Breast epithelium (tissue), 4 donors: Measurements from ENCODE around the gene LINGO3. TPM values are rescaled to one million over a fixed set of nuclear protein-coding genes. Genes with fewer than 3 reads are reported as not detected.
"Not testable (repeated sequence)": the region's sequence is repeated elsewhere in the genome, so short reads cannot be mapped to it uniquely, and the experiment has no call there.

Source experiments
- DNase-seq, 2 donors: peaks; one replicate each; pipeline ENCODE4 v3.0.0-alpha.2; 2019; ENCODE audit warnings: low spot score in 2 of 2
- H3K27ac ChIP-seq, 2 donors: fragments of 200-600 bp; sonication (generic) in 1 of 2; one replicate each; pipeline ENCODE4 v1.5.1; 2016 to 2019; ENCODE audit warnings: mild to moderate bottlenecking in 1 of 2
- H3K27me3 ChIP-seq, 2 donors: fragments of 200-600 bp; sonication (generic) in 1 of 2; one replicate each; pipeline versions ENCODE4 v1.5.1 to v1.6.0; 2017 to 2019; ENCODE audit warnings: control low read depth in 1 of 2, mild to moderate bottlenecking in 1 of 2
- H3K36me3 ChIP-seq: fragments of 200-600 bp; one replicate; pipeline ENCODE4 v1.5.1; 2019
- H3K4me1 ChIP-seq, 2 donors: fragments of 200-600 bp; sonication (generic); one replicate each; pipeline ENCODE4 v1.5.1; 2016 to 2019; ENCODE audit warnings: control low read depth in 1 of 2
- H3K4me3 ChIP-seq, 3 donors: fragments of 200-600 bp; sonication (generic); 1 replicate in 2 of 3; 2 replicates in 1 of 3; pipeline ENCODE4 v1.5.1; 2016 to 2019; ENCODE audit warnings: mild to moderate bottlenecking in 3 of 3, moderate library complexity in 2 of 3
- H3K9me3 ChIP-seq, 2 donors: fragments of 200-600 bp; sonication (generic) in 1 of 2; one replicate each; pipeline ENCODE4 v1.5.1; 2016 to 2019; ENCODE audit warnings: control low read depth in 1 of 2
- POLR2A ChIP-seq: fragments of 450-650 bp; IDR thresholded peaks from one replicate; pipeline ENCODE4 v1.6.1; 2016; ENCODE audit warnings: antibody characterized with exemption, mild to moderate bottlenecking, moderate library complexity
- POLR2AphosphoS5 ChIP-seq, 3 donors: sonication (generic); formaldehyde crosslinking; IDR thresholded peaks; one replicate each; pipeline ENCODE4 v1.6.1; 2017; ENCODE audit warnings: antibody characterized with exemption in 3 of 3
- intact Hi-C: fragments of 100-400 bp; cut with DNase I; formaldehyde crosslinking; loops from one replicate; pipeline ENCODE4 v1.15.1; 2023; ENCODE audit warnings: low total_unique reads
- total RNA-seq, 3 donors: library from RNA; depleted of rRNA; stranded (reverse); fragments of >200 nt; gene quantifications; one replicate each; pipeline ENCODE4 v1.1.0, GENCODE V29; 2016
- TF ChIP-seq, protein P1 (sequence below), 3 donors: fragments of 450-650 bp; IDR thresholded peaks; one replicate each; pipeline ENCODE4 v1.5.1; 2016 to 2017; ENCODE audit warnings: antibody characterized with exemption in 3 of 3, mild to moderate bottlenecking in 3 of 3, moderate library complexity in 3 of 3

Gene LINGO3
- total RNA-seq, 3 donors from 2014 or later: 0.16 to 0.33 TPM; not detected in 1

DNA sequence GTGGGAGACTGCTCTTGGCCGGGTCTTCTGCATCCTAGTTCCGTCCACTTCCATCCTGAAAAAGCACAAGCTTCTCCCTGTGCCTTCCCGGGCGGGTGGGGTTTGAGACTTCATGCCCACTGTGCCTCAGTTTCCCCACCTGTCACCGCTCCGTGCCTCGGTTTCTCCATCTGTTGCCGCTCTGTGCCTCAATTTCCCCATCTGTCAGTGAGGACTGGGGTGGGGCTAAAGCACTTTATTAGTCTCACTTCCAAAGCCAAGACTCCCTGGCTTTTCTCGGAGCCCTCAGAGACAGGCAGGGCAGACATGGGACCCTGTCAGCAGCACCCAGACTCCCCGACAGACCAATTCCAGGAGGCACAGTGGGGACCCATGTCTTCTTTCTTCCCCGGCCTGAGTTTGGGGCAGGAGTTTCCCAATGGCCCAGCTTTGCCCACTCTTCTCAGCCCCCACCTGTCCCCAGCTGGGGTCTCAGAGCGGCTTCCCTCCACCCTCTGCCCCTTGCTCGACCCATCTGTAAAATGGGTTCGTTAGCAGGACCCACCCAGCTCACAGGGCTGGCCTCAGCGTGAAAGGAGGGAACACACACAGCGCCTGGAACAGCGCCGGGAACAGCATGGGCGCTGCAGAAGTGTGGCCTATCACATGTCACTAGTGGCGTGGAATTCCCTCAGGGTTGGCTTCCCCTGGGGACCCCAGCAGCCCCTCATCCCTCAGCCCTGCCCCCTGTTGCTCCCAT is 21.4 kb downstream of the LINGO3 start:
- H3K36me3 ChIP-seq: no peaks in the 10 kb centered on the region
- no peak overlapping the region for H3K27ac ChIP-seq
- H3K9me3 ChIP-seq: no peaks in the 10 kb centered on the region
- intact Hi-C loops: no loop called here
- H3K27me3 ChIP-seq: peaks cover 9 to 34% of the 10 kb centered on the region in 2 donors
- DNase-seq: no peak
- peaks cover 12 to 21% of the 10 kb centered on the region in 2 donors for H3K4me1 ChIP-seq
- no peak overlapping the region for H3K4me3 ChIP-seq
- no peak for TF ChIP-seq POLR2A
- no peak for TF ChIP-seq POLR2AphosphoS5 (IDR thresholded peaks at IDR 0.05)
- TF ChIP-seq, protein P1, sequence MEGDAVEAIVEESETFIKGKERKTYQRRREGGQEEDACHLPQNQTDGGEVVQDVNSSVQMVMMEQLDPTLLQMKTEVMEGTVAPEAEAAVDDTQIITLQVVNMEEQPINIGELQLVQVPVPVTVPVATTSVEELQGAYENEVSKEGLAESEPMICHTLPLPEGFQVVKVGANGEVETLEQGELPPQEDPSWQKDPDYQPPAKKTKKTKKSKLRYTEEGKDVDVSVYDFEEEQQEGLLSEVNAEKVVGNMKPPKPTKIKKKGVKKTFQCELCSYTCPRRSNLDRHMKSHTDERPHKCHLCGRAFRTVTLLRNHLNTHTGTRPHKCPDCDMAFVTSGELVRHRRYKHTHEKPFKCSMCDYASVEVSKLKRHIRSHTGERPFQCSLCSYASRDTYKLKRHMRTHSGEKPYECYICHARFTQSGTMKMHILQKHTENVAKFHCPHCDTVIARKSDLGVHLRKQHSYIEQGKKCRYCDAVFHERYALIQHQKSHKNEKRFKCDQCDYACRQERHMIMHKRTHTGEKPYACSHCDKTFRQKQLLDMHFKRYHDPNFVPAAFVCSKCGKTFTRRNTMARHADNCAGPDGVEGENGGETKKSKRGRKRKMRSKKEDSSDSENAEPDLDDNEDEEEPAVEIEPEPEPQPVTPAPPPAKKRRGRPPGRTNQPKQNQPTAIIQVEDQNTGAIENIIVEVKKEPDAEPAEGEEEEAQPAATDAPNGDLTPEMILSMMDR (IDR thresholded peaks at IDR 0.05): no peak

DNA sequence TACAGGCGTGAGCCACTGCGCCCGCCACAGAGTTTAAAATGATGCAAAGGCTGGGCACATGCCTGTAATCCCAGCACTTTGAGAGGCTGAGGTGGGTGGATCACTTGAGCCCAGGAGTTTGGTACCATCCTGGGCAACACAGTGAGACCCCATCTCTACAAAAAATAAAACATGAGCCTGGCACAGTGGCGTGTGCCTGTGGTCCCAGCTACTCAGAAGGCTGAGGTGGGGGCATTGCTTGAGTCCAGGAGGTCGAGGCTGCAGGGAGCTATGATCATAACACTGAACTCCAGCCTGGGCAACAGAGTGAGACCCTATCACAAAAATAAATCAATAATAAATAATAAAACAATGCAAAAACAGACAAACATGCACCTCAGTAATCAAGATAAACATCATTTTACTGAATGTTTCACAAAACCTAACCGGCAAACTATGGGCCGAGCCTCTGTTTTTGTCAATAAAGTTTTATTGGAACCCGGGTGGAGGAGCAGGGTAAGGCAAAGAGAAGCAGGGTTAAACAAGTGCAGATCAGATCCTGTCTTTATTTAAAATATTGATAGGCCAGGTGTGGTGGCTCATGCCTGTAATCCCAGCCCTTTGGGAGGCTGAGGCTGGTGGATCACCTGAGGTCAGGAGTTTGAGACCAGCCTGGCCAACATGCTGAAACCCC is 24.0 kb downstream of the LINGO3 start:
- Histone ChIP-seq H3K9me3 (no peaks in the 10 kb centered on the region), H3K27ac (no peak overlapping the region), H3K4me1 (no peaks in the 10 kb centered on the region), H3K36me3 (no peaks in the 10 kb centered on the region), H3K4me3 (no peak overlapping the region), H3K27me3 (peaks cover 0 to 8% of the 10 kb centered on the region in 2 donors)
- TF ChIP-seq, protein P1 (IDR thresholded peaks at IDR 0.05): no peak
- TF ChIP-seq POLR2AphosphoS5 (IDR thresholded peaks at IDR 0.05): no peak
- no peak for TF ChIP-seq POLR2A
- DNase-seq: no peak
- intact Hi-C loops: no loop called here

DNA sequence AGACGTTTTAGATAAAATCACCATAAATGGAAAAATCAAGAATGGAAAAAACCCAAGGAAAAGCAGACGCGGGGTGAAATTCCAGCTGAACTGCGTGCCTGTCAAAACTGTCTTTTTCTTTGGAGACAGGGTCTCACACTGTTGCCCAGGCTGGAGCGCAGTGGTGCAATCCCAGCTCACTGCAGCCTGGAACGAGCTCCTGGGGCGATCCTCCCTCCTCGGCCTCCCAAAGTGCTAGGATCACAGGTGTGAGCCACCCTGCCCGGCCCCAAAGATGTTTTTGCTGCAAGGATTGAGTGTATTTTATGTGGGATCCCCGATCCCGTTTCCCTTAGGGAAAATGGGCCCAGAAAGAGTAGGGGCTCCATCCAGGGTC is 25.1 kb downstream of the LINGO3 start:
- Histone ChIP-seq H3K4me3 (peak overlapping the region in 1 of 3 donors; percentile 55), H3K4me1 (no peaks in the 10 kb centered on the region), H3K27ac (no peak overlapping the region), H3K36me3 (no peaks in the 10 kb centered on the region), H3K9me3 (no peaks in the 10 kb centered on the region), H3K27me3 (no peaks in the 10 kb centered on the region)
- intact Hi-C loops: no loop called here
- no peak for DNase-seq
- TF ChIP-seq, protein P1 (IDR thresholded peaks at IDR 0.05): no peak
- TF ChIP-seq POLR2AphosphoS5 (IDR thresholded peaks at IDR 0.05) (no peak), POLR2A (no peak)

DNA sequence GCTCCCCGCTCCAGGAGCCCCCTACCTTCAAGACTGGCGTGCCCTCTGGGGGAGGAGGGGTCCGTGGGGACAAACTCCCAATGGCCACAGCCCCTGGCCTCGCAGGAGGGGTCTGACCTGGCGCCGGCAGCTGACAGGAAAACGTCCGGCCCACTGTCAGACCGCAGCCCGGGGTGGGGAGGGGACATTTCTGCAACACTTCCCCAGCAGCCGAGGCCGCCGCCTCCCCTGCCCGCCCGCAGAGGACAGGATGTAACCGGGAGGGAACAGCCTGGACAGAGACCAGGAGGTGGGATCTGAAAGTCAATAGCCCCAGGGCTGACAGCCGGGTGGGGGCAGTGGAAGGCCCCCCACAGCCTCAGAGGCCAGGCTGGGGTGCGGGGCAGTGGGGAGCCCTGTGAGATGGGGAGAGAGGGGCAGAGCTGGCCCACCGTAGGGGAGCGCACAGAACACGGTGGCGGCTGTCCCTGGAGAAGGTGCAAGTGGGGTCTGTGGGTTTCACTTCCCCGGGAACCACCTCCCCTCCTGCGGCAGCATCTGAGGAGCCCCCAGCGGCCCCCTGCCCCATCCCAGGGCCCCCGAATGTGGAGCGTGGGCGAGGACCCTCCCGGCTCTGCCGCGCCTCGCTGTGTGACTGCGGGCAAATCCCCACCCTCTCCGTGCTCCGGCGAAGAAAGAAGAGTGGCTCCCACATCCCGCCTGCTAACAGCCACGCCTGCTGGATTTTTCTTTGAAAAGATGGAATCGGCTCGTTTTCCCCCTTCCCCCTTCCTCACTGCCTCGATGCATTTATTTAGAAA is 25.7 kb downstream of the LINGO3 start, which contains the start of gene PEAK3:
Gene PEAK3 (minus strand): TSS at position 114 of the 800 bp plus-strand sequence. CDS start 1,244 bp downstream, outside the sequence.
- Histone ChIP-seq H3K4me3 (peak within 1 kb of the TSS; percentile 31 to 55 (median 38)), H3K27me3 (no peaks in the 10 kb centered on the region), H3K27ac (no peak within 1 kb of the TSS), H3K9me3 (no peaks in the 10 kb centered on the region), H3K36me3 (no peaks in the 10 kb centered on the region), H3K4me1 (no peaks in the 10 kb centered on the region)
- intact Hi-C loops: no loop called here
- no peak for TF ChIP-seq POLR2AphosphoS5 (IDR thresholded peaks at IDR 0.05)
- TF ChIP-seq, protein P1 (IDR thresholded peaks at IDR 0.05): no peak
- TF ChIP-seq POLR2A: no peak
- DNase-seq: no peak

DNA sequence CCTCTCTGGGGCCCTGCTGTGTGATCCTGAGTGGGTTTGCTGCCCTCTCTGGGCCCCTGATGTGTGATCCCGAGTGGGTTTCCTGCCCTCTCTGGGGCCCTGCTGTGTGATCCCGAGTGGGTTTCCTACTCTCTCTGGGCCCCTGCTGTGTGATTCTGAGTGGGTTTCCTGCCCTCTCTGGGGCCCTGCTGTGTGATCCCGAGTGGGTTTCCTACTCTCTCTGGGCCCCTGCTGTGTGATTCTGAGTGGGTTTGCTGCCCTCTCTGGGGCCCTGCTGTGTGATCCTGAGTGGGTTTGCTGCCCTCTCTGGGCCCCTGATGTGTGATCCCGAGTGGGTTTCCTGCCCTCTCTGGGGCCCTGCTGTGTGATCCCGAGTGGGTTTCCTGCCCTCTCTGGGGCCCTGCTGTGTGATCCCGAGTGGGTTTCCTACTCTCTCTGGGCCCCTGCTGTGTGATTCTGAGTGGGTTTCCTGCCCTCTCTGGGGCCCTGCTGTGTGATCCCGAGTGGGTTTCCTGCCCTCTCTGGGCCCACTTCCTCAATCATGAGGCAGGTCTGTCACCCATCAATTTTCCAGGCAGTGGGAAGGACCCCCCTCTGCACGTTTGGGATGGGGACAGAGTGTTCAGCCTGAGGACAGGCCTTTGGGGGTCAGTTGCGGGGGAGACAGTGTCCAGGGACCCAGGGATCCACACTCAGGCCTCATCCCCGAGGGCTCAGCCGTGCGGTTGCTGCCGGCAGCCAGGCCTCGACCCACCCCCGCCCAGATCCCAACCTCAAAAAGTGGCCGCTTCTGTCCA is 26.5 kb downstream of the LINGO3 start:
- DNase-seq, H3K27me3 ChIP-seq, intact Hi-C loops, H3K9me3 ChIP-seq, H3K36me3 ChIP-seq, H3K4me1 ChIP-seq, H3K27ac ChIP-seq: not testable (repeated sequence)
- H3K4me3 ChIP-seq: peak overlapping the region; percentile 31 to 55 (median 38)
